GM23248 (cell line): ENCODE results near the gene SMYD3. TPM values are rescaled to one million over a fixed set of nuclear protein-coding genes. Genes with fewer than 3 reads are reported as not detected.

Experiments used
- DNase-seq: peaks from one replicate; pipeline ENCODE4 v3.0.0-alpha.2; 2015
- H2AFZ ChIP-seq: fragments of 200-600 bp; sonication (generic); 2 replicates; pipeline ENCODE4 v1.6.1; 2016; ENCODE audit warnings: antibody characterized with exemption
- H3F3A ChIP-seq: fragments of 200-600 bp; sonication (generic); 2 replicates; pipeline ENCODE4 v1.6.1; 2016; ENCODE audit warnings: mild to moderate bottlenecking, antibody characterized with exemption, mixed run types; ENCODE audit not compliant: insufficient read depth
- H3K27ac ChIP-seq: fragments of 200-600 bp; sonication (generic); 2 replicates; pipeline ENCODE4 v1.5.1; 2016; ENCODE audit warnings: mild to moderate bottlenecking
- H3K27me3 ChIP-seq: fragments of 200-600 bp; sonication (generic); replicated peaks from 2 replicates; pipeline ENCODE4 v1.6.1; 2016; ENCODE audit warnings: mild to moderate bottlenecking; ENCODE audit not compliant: insufficient read depth
- H3K36me3 ChIP-seq: fragments of 200-600 bp; sonication (generic); 2 replicates; pipeline ENCODE4 v1.6.1; 2016; ENCODE audit warnings: low read depth, mild to moderate bottlenecking
- H3K4me1 ChIP-seq: fragments of 200-600 bp; sonication (generic); 2 replicates; pipeline ENCODE4 v1.6.1; 2016; ENCODE audit warnings: mild to moderate bottlenecking; ENCODE audit not compliant: insufficient read depth
- H3K4me2 ChIP-seq: fragments of 200-600 bp; sonication (generic); one replicate; pipeline ENCODE4 v1.6.1; 2016; ENCODE audit warnings: mild to moderate bottlenecking; ENCODE audit not compliant: unreplicated experiment
- H3K4me3 ChIP-seq: fragments of 200-600 bp; sonication (generic); 2 replicates; pipeline ENCODE4 v1.5.1; 2016; ENCODE audit warnings: mild to moderate bottlenecking
- H3K79me2 ChIP-seq: fragments of 200-600 bp; sonication (generic); 2 replicates; pipeline ENCODE4 v1.6.1; 2016; ENCODE audit warnings: mild to moderate bottlenecking; ENCODE audit not compliant: insufficient read depth
- H3K9ac ChIP-seq: fragments of 200-600 bp; sonication (generic); 2 replicates; pipeline ENCODE4 v1.6.1; 2016; ENCODE audit warnings: mild to moderate bottlenecking
- H3K9me2 ChIP-seq: fragments of 200-600 bp; sonication (generic); 2 replicates; pipeline ENCODE4 v1.6.1; 2016; ENCODE audit warnings: mixed run types, mild to moderate bottlenecking, moderate library complexity; ENCODE audit not compliant: insufficient read depth
- H3K9me3 ChIP-seq: fragments of 200-600 bp; sonication (generic); one replicate; pipeline ENCODE4 v1.6.1; 2017; ENCODE audit warnings: low read depth
- H4K20me1 ChIP-seq: fragments of 200-600 bp; sonication (generic); 2 replicates; pipeline ENCODE4 v1.6.0; 2016; ENCODE audit not compliant: insufficient read depth
- EZH2 ChIP-seq: fragments of 200-600 bp; sonication (generic); IDR thresholded peaks from 2 replicates; pipeline ENCODE4 v1.6.1; 2018; ENCODE audit warnings: antibody characterized with exemption, mild to moderate bottlenecking; ENCODE audit not compliant: insufficient read depth, poor library complexity, severe bottlenecking
- EZH2phosphoT487 ChIP-seq: fragments of 200-600 bp; sonication (generic); IDR thresholded peaks from 2 replicates; pipeline ENCODE4 v1.6.1; 2018; ENCODE audit warnings: antibody characterized with exemption, moderate library complexity, mild to moderate bottlenecking, low read depth; ENCODE audit not compliant: insufficient read depth
- WGBS, 2 experiments: methylation state at CpG; one replicate each; pipeline ENCODE4 v1.1.6; 2015 to 2017; ENCODE audit warnings: low lambda C conversion rate in 2 of 2, low coverage in 1 of 2; ENCODE audit errors: missing lambda C conversion rate in 2 of 2; 5-methylcytosine and 5-hydroxymethylcytosine counted together
- in situ Hi-C: fragments of 300-500 bp; cut with MboI; formaldehyde crosslinking; loops from 2 replicates; pipeline ENCODE4 v1.15.0; 2020
- polyA plus RNA-seq: library from polyadenylated mRNA; unstranded; fragments of >200 nt; fragmentation: Nextera tagmentation; extraction: Ambion mirVana; gene quantifications from 2 replicates; pipeline ENCODE4 v1.2.1, GENCODE V29; 2016
- total RNA-seq: library from RNA; depleted of rRNA; stranded (reverse); fragments of >200 nt; shearing (Covaris generic); gene quantifications from 2 replicates; pipeline ENCODE4 v1.2.3, GENCODE V29; 2014

SMYD3 gene
- total and polyA plus RNA-seq, 2 experiments from 2014 or later = 32.1 to 44.8 TPM

DNA sequence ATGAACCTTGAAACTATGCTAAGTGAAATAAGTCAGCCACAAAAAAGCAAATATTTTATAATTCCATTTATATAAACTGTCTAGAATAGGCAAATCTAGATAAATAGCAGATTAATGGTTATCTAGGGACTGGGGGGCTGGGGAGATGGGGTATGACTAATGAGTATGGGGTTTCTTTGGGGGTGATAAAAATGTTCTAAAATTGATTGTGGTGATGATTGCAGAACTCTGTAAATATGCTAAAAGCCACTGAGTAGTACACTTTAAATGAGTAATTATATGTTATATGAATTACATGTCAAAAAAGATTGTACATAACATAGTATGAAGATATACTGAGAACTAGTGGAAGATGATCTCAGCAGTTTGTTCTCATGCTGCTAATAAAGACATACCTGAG lies 677.3 kb downstream of the SMYD3 start:
- no peaks in the 10 kb centered on the region for H3K4me1 ChIP-seq
- no peak for DNase-seq
- no peaks in the 10 kb centered on the region for H3K79me2 ChIP-seq
- H3K27ac ChIP-seq = no peak overlapping the region
- no peak overlapping the region for H3K9ac ChIP-seq
- H3F3A ChIP-seq = no peaks in the 10 kb centered on the region
- no peaks in the 10 kb centered on the region for H3K9me3 ChIP-seq
- no peaks in the 10 kb centered on the region for H4K20me1 ChIP-seq
- no peak for TF ChIP-seq EZH2phosphoT487
- TF ChIP-seq EZH2 = no peak
- H3K9me2 ChIP-seq = no peaks in the 10 kb centered on the region; the same call in 1 of the 2 replicates
- H3K4me3 ChIP-seq = no peak overlapping the region
- no peaks in the 10 kb centered on the region for H3K36me3 ChIP-seq
- no peaks in the 10 kb centered on the region for H3K27me3 ChIP-seq
- in situ Hi-C loops = no loop called here
- H2AFZ ChIP-seq = no peak overlapping the region
- no peak overlapping the region for H3K4me2 ChIP-seq

GRCh38 chr1:245829194-245829593 lies 677.9 kb downstream of the SMYD3 start:
- no peaks in the 10 kb centered on the region for H4K20me1 ChIP-seq
- no peaks in the 10 kb centered on the region for H3F3A ChIP-seq
- H3K79me2 ChIP-seq = no peaks in the 10 kb centered on the region
- TF ChIP-seq EZH2phosphoT487 (no peak), EZH2 (no peak)
- H3K27me3 ChIP-seq = no peaks in the 10 kb centered on the region
- H3K27ac ChIP-seq = no peak overlapping the region
- H3K9me3 ChIP-seq = no peaks in the 10 kb centered on the region
- DNase-seq = no peak
- H3K9ac ChIP-seq = no peak overlapping the region
- H3K36me3 ChIP-seq = no peaks in the 10 kb centered on the region
- H3K9me2 ChIP-seq = no peaks in the 10 kb centered on the region; the same call in 1 of the 2 replicates
- no peaks in the 10 kb centered on the region for H3K4me1 ChIP-seq
- no peak overlapping the region for H3K4me3 ChIP-seq
- in situ Hi-C loops = no loop called here
- no peak overlapping the region for H3K4me2 ChIP-seq
- 91 to 92% methylated on average over 3 of the region's 3 CpGs for WGBS, 2 experiments
- H2AFZ ChIP-seq = no peak overlapping the region

DNA sequence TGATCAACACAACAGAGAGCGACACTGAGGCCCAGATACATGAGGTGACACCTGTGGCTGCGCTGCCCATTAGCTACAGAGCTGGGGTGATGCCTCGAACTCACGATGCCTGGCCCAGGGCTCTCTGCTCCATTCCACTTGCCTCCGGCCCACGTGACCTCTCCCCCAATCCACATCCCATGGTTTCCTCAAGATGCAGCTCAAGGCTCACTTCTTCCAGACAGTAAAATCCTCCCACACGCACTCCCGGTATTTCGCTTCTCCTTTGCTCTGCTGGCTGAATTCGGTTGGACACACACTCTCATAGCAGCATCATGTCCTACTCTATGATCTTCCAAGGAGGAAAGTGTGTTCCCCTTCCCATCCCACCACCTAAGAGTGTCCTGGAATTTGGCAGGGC lies 679.8 kb downstream of the SMYD3 start:
- peaks cover 6% of the 10 kb centered on the region for H3F3A ChIP-seq
- H3K4me1 ChIP-seq = peaks cover 14% of the 10 kb centered on the region
- TF ChIP-seq EZH2 (no peak), EZH2phosphoT487 (no peak)
- no peaks in the 10 kb centered on the region; the same call in 1 of the 2 replicates for H3K9me2 ChIP-seq
- no peak overlapping the region for H3K9ac ChIP-seq
- no peaks in the 10 kb centered on the region for H3K27me3 ChIP-seq
- no peak overlapping the region for H3K27ac ChIP-seq
- no peak for DNase-seq
- no peak overlapping the region for H3K4me3 ChIP-seq
- H3K36me3 ChIP-seq = no peaks in the 10 kb centered on the region
- in situ Hi-C loops = no loop called here
- H3K79me2 ChIP-seq = no peaks in the 10 kb centered on the region
- H2AFZ ChIP-seq = no peak overlapping the region
- H3K4me2 ChIP-seq = no peak overlapping the region
- 97 to 98% methylated on average over 10 of the region's 10 CpGs for WGBS, 2 experiments
- H3K9me3 ChIP-seq = no peaks in the 10 kb centered on the region
- no peaks in the 10 kb centered on the region for H4K20me1 ChIP-seq

DNA sequence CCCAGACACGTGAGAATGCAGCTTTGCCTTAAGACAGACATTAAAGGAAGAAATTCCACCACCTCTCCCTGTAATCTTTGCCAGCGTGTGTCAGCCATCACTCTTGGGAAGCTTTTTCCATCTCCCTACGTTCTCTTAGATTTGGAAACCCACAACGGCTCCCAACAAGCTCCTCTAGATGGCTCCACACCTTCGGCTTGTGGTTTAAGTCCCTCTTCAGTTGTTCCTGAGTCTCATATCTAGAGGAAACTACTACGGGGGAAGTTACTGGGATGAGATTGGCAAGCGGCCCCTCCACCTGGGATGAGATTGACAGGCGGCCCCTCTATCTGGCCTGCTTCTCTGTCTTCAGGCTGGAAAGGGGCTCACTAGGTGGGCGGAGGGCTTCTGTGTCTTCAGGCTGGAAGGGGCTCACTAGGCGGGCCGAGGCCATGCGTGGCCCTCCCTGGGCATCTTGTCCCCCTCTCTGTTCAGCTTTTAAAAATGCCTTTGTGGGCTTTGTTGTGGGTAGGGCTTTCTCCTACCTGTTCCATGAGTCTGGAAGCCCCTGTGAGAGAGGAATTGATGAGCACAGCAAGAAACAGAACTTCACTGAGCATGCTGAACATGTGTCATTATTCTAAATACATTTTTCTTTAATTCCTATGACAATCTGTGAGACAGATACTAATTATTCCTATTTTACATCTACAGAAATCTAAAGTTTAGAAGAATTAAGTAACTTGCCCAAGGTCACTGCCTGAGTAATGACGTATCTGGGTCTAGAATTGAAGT lies 681.8 kb downstream of the SMYD3 start:
- 85 to 86% methylated on average over 13 of the region's 13 CpGs for WGBS, 2 experiments
- H3K36me3 ChIP-seq = no peaks in the 10 kb centered on the region
- no peak for TF ChIP-seq EZH2phosphoT487
- TF ChIP-seq EZH2 = no peak
- H4K20me1 ChIP-seq = no peaks in the 10 kb centered on the region
- H3K27ac ChIP-seq = no peak overlapping the region
- no peaks in the 10 kb centered on the region for H3K9me2 ChIP-seq
- H3K4me3 ChIP-seq = no peak overlapping the region
- H3K27me3 ChIP-seq = no peaks in the 10 kb centered on the region
- no peak overlapping the region for H2AFZ ChIP-seq
- H3K4me1 ChIP-seq = peaks cover 14% of the 10 kb centered on the region
- H3K4me2 ChIP-seq = no peak overlapping the region
- H3F3A ChIP-seq = peaks cover 6% of the 10 kb centered on the region
- H3K9ac ChIP-seq = no peak overlapping the region
- no peaks in the 10 kb centered on the region for H3K79me2 ChIP-seq
- in situ Hi-C loops = no loop called here
- peak; percentile 12 for DNase-seq
- no peaks in the 10 kb centered on the region for H3K9me3 ChIP-seq
